AG04450 (cell line): ENCODE measurements around the gene SFTPB. TPM values are rescaled to one million over a fixed set of nuclear protein-coding genes. Genes with fewer than 3 reads are reported as not detected.

Experiments
- CTCF ChIA-PET: fragments of 300-600, 350-600 bp; formaldehyde crosslinking; extraction: SDS; loops from one replicate; lab custom pipeline; 2022; ENCODE audit warnings: antibody characterized with exemption, inconsistent platforms; lab: Charles Lee
- POLR2A ChIA-PET: fragments of 350-600 bp; formaldehyde crosslinking; extraction: SDS; loops from one replicate; lab custom pipeline; 2021; ENCODE audit warnings: antibody characterized with exemption, inconsistent platforms; lab: Yijun Ruan, JAX
- DNase-seq: peaks from one replicate; pipeline ENCODE4 v3.0.0-alpha.2; 2011; ENCODE audit warnings: low read depth, low spot score
- H3K27ac ChIP-seq: one replicate; pipeline ENCODE4 v1.5.1; 2012; ENCODE audit warnings: low read depth, low read length, control low read depth
- H3K27me3 ChIP-seq: one replicate; pipeline ENCODE4 v1.6.0; 2012; ENCODE audit warnings: low read length; ENCODE audit not compliant: control insufficient read depth, insufficient read depth
- H3K4me3 ChIP-seq: 2 replicates; pipeline ENCODE4 v1.5.1; 2011; ENCODE audit warnings: mild to moderate bottlenecking, low read depth, low read length, control low read depth
- H3K9me3 ChIP-seq: 2 replicates; pipeline ENCODE4 v1.5.1; 2012; ENCODE audit warnings: low read length; ENCODE audit not compliant: control insufficient read depth, insufficient read depth
- CTCF ChIP-seq: IDR thresholded peaks from 2 replicates; pipeline ENCODE4 v1.5.1; 2011; ENCODE audit warnings: low read depth, low read length, control low read depth, inconsistent platforms
- polyA plus RNA-seq: library from polyadenylated mRNA; depleted of rRNA; stranded (reverse); fragments of >200 nt; gene quantifications from 2 replicates; pipeline ENCODE4 v1.2.3, GENCODE V29; 2011

Gene SFTPB
- polyA plus RNA-seq, 1 experiment: not detected

- Histone ChIP-seq H3K4me3 (no peak overlapping the region), H3K27me3 (peaks cover 4% of the 10 kb centered on the region), H3K9me3 (no peaks in the 10 kb centered on the region), H3K27ac (no peak overlapping the region)
- POLR2A ChIA-PET: no interaction called here
- CTCF ChIA-PET: interaction anchor here (1.0 to 1.9 kb wide), 4 partner anchors 11 to 17 kb away, joined by 3 to 9 read pairs (median 3); no protein-coding TSS in a partner anchor
- no peak for TF ChIP-seq CTCF
- DNase-seq: no peak
These were observed 28.0 kb upstream of the SFTPB start for GRCh38 chr2:85695691-85696668.

- H3K9me3 ChIP-seq: no peaks in the 10 kb centered on the region
- ChIA-PET POLR2A (no interaction called here), CTCF (interaction anchor here (1.3 to 1.4 kb wide), 2 partner anchors 13 to 14 kb away, joined by 3 read pairs; no protein-coding TSS in a partner anchor)
- H3K27me3 ChIP-seq: peaks cover 4% of the 10 kb centered on the region
- H3K4me3 ChIP-seq: no peak overlapping the region
- no peak for TF ChIP-seq CTCF
- H3K27ac ChIP-seq: no peak overlapping the region
- no peak for DNase-seq
These were observed 27.1 kb upstream of the SFTPB start for GRCh38 chr2:85695121-85695520.

GRCh38 chr2:85694052-85695025, 26.3 kb upstream of the SFTPB start, which contains the start of gene GNLY:
Gene GNLY (plus strand): TSS chr2:85694358. CDS start chr2:85694419, 61 bp downstream.
- H3K4me3 ChIP-seq: no peak within 1 kb of the TSS
- H3K27ac ChIP-seq: no peak within 1 kb of the TSS
- CTCF ChIA-PET: interaction anchor here (0.9 to 1.5 kb wide), 4 partner anchors 12 to 57 kb away, joined by 3 to 4 read pairs (median 3); no protein-coding TSS in a partner anchor
- POLR2A ChIA-PET: no interaction called here
- DNase-seq: no peak
- no peak for TF ChIP-seq CTCF
- no peaks in the 10 kb centered on the region for H3K9me3 ChIP-seq
- peaks cover 4% of the 10 kb centered on the region for H3K27me3 ChIP-seq

- CTCF ChIA-PET: interaction anchor here (1.2 kb wide), 1 partner anchor 15 kb away, joined by 3 read pairs; no protein-coding TSS in a partner anchor
- Histone ChIP-seq H3K9me3 (no peaks in the 10 kb centered on the region), H3K27ac (no peak overlapping the region), H3K27me3 (peaks cover 4% of the 10 kb centered on the region), H3K4me3 (no peak overlapping the region)
- POLR2A ChIA-PET: no interaction called here
- no peak for TF ChIP-seq CTCF
- no peak for DNase-seq
These were observed 24.1 kb upstream of the SFTPB start for GRCh38 chr2:85692039-85692645.
